ENCODE data around the gene SPSB1. TPM values are rescaled to one million over a fixed set of nuclear protein-coding genes. Genes with fewer than 3 reads are reported as not detected.

Gene SPSB1
- total and polyA plus RNA-seq, 2 of the 4 experiments (the other 2 are of a cell fraction) = 16.7 to 19.8 TPM

- H2BK5ac ChIP-seq (ENCODE audit: low read depth, low read length, poor library complexity, severe bottlenecking) = no peak overlapping the region
- H4K91ac ChIP-seq (ENCODE audit: insufficient read depth, low read depth, low read length) = no peak overlapping the region
- H3K56ac ChIP-seq (ENCODE audit: extremely low read depth, insufficient read depth, low read length) = no peak overlapping the region
- H2AK5ac ChIP-seq (ENCODE audit: low read depth, low read length) = peak overlapping the region; percentile 24; the same call in 1 of the 2 replicates
- CTCF ChIA-PET = no interaction called here
- peaks cover 45 to 91% of the 10 kb centered on the region in 2 experiments for H3K79me1 ChIP-seq (ENCODE audit: low read depth in 1 of 2, low read length in 2 of 2)
- dilution Hi-C loops (cut with HindIII; ENCODE audit: low sequenced_read_pairs, unreplicated experiment) (no loop called here), intact Hi-C loops (cut with micrococcal nuclease) (no loop called here), in situ Hi-C loops (cut with MboI; ENCODE audit: low sequenced_read_pairs) (no loop called here)
- H3K9me1 ChIP-seq (ENCODE audit: insufficient read depth, low read length) = peaks cover 33% of the 10 kb centered on the region
- no peak overlapping the region for H4K8ac ChIP-seq (ENCODE audit: low read depth in 2 of 2, low read length in 2 of 2)
- H2AFZ ChIP-seq (replicated peaks; ENCODE audit: low read length, poor library complexity) = no peak overlapping the region
- no peak overlapping the region for H3K18ac ChIP-seq (ENCODE audit: low read depth, low read length)
- no peaks in the 10 kb centered on the region for H3K27me3 ChIP-seq (ENCODE audit: control insufficient read depth, insufficient read depth, low read length)
- peaks cover 92% of the 10 kb centered on the region for H4K20me1 ChIP-seq (ENCODE audit: insufficient read depth, low read length)
- no peak overlapping the region for H3K27ac ChIP-seq (ENCODE audit: insufficient read depth, low read length)
- H3K9ac ChIP-seq (ENCODE audit: low read depth, low read length) = no peak overlapping the region
- ATAC-seq (ENCODE audit: low read depth) = no peak
- H3K14ac ChIP-seq (replicated peaks; ENCODE audit: low read depth, low read length) = no peak overlapping the region
- BruUV-seq (replicated peaks) = no TSS peak
- 96% methylated on average over 4 of the region's 6 CpGs; no CpG with 5 or more reads in 1 of the 2 experiments for WGBS, 2 experiments (ENCODE audit: extremely low coverage in 2 of 2, insufficient read length in 1 of 2)
- no peak overlapping the region for H3K4me2 ChIP-seq (ENCODE audit: low read depth, low read length)
- peaks cover 13% of the 10 kb centered on the region for H3K4me1 ChIP-seq (ENCODE audit: control insufficient read depth, insufficient read depth, low read length)
- no peak overlapping the region for H3K23ac ChIP-seq (ENCODE audit: low read depth, low read length)
- POLR2A ChIA-PET (ENCODE audit: unreplicated experiment) = no interaction called here
- H2BK15ac ChIP-seq (ENCODE audit: low read depth, low read length) = no peak overlapping the region
- H3K4ac ChIP-seq (ENCODE audit: low read depth, low read length) = no peak overlapping the region
- H2BK120ac ChIP-seq (ENCODE audit: low read depth, low read length) = no peak overlapping the region
- H2BK20ac ChIP-seq (ENCODE audit: low read depth, low read length) = no peak overlapping the region
- H4K5ac ChIP-seq (ENCODE audit: low read depth, low read length) = no peak overlapping the region
- no peak for TF ChIP-seq RAD21 (IDR thresholded peaks at IDR 0.05; ENCODE audit: low read length)
- no peak overlapping the region for H3K4me3 ChIP-seq (ENCODE audit: insufficient read depth, low read depth, low read length)
- H2AK9ac ChIP-seq (replicated peaks; ENCODE audit: low read depth, low read length, poor library complexity) = no peak overlapping the region
- no peaks in the 10 kb centered on the region for H3K36me3 ChIP-seq (ENCODE audit: control insufficient read depth, insufficient read depth, low read length)
- no peak for DNase-seq
- no peaks in the 10 kb centered on the region for H3K9me3 ChIP-seq (ENCODE audit: control insufficient read depth, insufficient read depth, low read length)
Measured at GRCh38 chr1:9345471-9345870, 52.8 kb downstream of the SPSB1 start.

Data from IMR-90 (cell line).